Activated naive CD8-positive, alpha-beta T cell treated with anti-CD3 and anti-CD28 coated beads, Interleukin-2, amount 50 U/mL, for 24 hours (primary cell): ENCODE data around the gene TRIM46.
A peak's percentile ranks its signal among the peaks of the same experiment; 100 is the strongest.
"Not testable (repeated sequence)": the region's sequence is repeated elsewhere in the genome, so short reads cannot be mapped to it uniquely, and the experiment has no call there.

Experiments
- ATAC-seq: fragments of 150-1000 bp; cut with Tn5 transposase; one replicate; pipeline ENCODE4 v1.10.0; 2021
- DNase-seq: peaks from one replicate; pipeline ENCODE4 v3.0.0; 2021
- H3K27ac Mint-ChIP-seq: one replicate; pipeline ENCODE4 v1.8.0; 2021; ENCODE audit warnings: mild to moderate bottlenecking, mixed read lengths
- H3K27me3 Mint-ChIP-seq: one replicate; pipeline ENCODE4 v1.8.0; 2021; ENCODE audit warnings: mixed read lengths
- H3K36me3 Mint-ChIP-seq: one replicate; pipeline ENCODE4 v1.8.0; 2021; ENCODE audit warnings: low read depth, mixed read lengths
- H3K4me1 Mint-ChIP-seq: one replicate; pipeline ENCODE4 v1.8.0; 2021; ENCODE audit warnings: mixed read lengths
- H3K4me3 Mint-ChIP-seq: one replicate; pipeline ENCODE4 v1.8.0; 2021; ENCODE audit warnings: mild to moderate bottlenecking, moderate library complexity, mixed read lengths
- H3K9me3 Mint-ChIP-seq: one replicate; pipeline ENCODE4 v1.8.0; 2021; ENCODE audit warnings: mixed read lengths

TRIM46 gene

DNA sequence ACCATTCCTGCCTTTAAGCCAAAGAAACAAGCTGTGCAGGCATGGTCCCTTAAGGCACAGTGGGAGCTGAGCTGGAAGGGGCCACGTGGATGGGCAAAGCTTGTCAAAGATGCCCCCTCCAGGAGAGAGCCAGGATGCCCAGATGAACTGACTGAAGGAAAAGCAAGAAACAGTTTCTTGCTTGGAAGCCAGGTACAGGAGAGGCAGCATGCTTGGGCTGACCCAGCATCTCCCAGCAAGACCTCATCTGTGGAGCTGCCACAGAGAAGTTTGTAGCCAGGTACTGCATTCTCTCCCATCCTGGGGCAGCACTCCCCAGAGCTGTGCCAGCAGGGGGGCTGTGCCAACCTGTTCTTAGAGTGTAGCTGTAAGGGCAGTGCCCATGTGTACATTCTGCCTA lies 39.3 kb upstream of the TRIM46 start:
- H3K9me3 Mint-ChIP-seq = no peaks in the 10 kb centered on the region
- H3K36me3 Mint-ChIP-seq = peaks cover 16% of the 10 kb centered on the region
- no peak for ATAC-seq
- no peak for DNase-seq
- peak overlapping the region; percentile 100 for H3K27ac Mint-ChIP-seq
- peaks cover 43% of the 10 kb centered on the region for H3K4me1 Mint-ChIP-seq
- peak overlapping the region; percentile 99 for H3K4me3 Mint-ChIP-seq
- H3K27me3 Mint-ChIP-seq = no peaks in the 10 kb centered on the region

GRCh38 chr1:155134880-155135414 lies 38.7 kb upstream of the TRIM46 start:
- peak overlapping the region; percentile 99 for H3K4me3 Mint-ChIP-seq
- H3K27ac Mint-ChIP-seq = peak overlapping the region; percentile 100
- DNase-seq = peak; percentile 73
- ATAC-seq = peak; percentile 30
- H3K36me3 Mint-ChIP-seq = peaks cover 20% of the 10 kb centered on the region
- H3K27me3 Mint-ChIP-seq = no peaks in the 10 kb centered on the region
- H3K9me3 Mint-ChIP-seq = no peaks in the 10 kb centered on the region
- peaks cover 42% of the 10 kb centered on the region for H3K4me1 Mint-ChIP-seq

- H3K4me3 Mint-ChIP-seq = peak within 1 kb of the TSS; percentile 99
- ATAC-seq = peak; percentile 69
- H3K27me3 Mint-ChIP-seq = no peaks in the 10 kb centered on the region
Observed at GRCh38 chr1:155135415-155136028, 38.1 kb upstream of the TRIM46 start, which contains the start of gene SLC50A1. TSS of gene SLC50A1 (plus strand) at chr1:155135852. CDS start at chr1:155135912, 60 bp downstream.

GRCh38 chr1:155136748-155137147 lies 36.9 kb upstream of the TRIM46 start:
- H3K4me3 Mint-ChIP-seq = peak overlapping the region; percentile 99
- H3K4me1 Mint-ChIP-seq = peaks cover 47% of the 10 kb centered on the region
- DNase-seq = no peak
- H3K9me3 Mint-ChIP-seq = no peaks in the 10 kb centered on the region
- peaks cover 21% of the 10 kb centered on the region for H3K36me3 Mint-ChIP-seq
- H3K27ac Mint-ChIP-seq = peak overlapping the region; percentile 100
- no peak for ATAC-seq
- no peaks in the 10 kb centered on the region for H3K27me3 Mint-ChIP-seq

More at GRCh38 chr1:155135415-155136028, 38.1 kb upstream of the TRIM46 start, which contains the start of gene SLC50A1:
- DNase-seq = peak; percentile 96
- Mint-ChIP-seq H3K27ac (peak within 1 kb of the TSS; percentile 100), H3K9me3 (no peaks in the 10 kb centered on the region), H3K4me1 (peaks cover 45% of the 10 kb centered on the region), H3K36me3 (peaks cover 21% of the 10 kb centered on the region)

DNA sequence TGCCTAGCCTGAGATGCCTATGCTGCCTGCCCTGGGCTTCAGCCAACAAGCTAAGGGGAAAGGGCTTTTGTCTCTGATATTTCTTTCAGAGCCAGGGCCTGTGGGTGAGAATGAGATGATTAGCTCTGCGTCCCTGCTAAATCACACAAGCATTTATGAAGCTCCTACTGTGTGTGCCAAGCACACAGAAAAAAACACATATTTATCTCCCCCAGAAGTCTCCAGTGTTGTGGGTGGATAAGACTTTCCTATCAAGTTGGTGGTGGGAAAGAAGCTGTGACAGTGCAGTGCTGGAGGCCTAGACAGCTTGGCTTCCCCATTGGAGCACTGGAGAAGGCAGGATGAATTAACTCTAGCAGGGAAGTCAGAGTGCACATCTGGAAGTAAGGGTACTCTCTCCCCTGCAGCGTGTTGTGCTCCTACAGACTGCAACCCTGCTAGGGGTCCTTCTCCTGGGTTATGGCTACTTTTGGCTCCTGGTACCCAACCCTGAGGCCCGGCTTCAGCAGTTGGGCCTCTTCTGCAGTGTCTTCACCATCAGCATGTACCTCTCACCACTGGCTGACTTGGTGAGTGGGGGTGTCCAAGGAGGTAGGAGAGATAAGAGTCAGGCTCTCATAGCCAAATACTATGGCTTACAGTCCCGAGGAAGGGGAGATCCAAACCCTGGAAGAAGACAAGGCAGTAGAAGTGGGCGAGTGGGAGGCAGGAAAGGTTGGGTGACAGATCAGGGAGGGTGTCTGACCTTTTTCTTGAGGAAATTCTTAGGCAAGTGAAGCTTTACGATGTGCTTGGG lies 36.3 kb upstream of the TRIM46 start:
- H3K27me3 Mint-ChIP-seq = no peaks in the 10 kb centered on the region
- H3K27ac Mint-ChIP-seq = peak overlapping the region; percentile 100
- H3K9me3 Mint-ChIP-seq = no peaks in the 10 kb centered on the region
- peaks cover 21% of the 10 kb centered on the region for H3K36me3 Mint-ChIP-seq
- peaks cover 47% of the 10 kb centered on the region for H3K4me1 Mint-ChIP-seq
- ATAC-seq (no peak), DNase-seq (no peak)
- H3K4me3 Mint-ChIP-seq = peak overlapping the region; percentile 99

DNA sequence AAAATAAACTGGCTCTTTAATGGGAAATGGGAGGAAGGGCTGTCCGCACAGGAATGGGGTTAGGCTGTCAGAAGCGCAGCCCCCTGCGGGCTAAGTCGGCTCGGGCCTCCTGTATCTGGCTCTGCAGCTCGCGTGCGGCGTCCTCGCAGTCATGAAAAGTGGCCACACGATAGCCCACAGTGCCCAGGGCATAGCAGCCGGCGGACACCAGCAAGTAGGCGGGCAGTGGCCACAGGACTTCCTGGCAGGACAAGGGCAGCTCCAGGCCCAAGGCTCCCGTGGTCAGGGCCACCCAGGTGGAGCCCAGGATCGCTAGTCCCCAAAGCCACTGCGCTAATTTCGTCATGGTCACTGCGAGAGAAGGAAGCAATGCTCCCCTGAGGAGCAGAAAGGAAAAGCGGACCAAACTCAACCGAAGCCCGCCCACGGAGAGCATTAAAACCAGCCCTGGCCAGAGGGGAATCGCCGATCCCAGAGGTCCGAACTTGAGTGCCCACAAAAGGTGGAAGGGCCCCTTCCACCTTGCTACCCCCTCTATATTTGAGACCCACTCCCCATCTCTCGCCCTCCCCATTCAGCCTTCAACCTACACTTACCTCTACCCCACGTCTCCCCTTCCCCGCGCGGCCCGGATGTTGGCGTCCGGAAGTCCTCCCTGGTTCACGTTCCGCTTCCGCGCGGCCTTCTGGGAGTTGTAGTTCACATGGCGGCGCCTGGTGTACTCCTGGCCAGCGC lies 33.6 kb upstream of the TRIM46 start, which contains the start of gene DPM3:
Gene DPM3 (minus strand): TSS at position 637 of the 735 bp plus-strand sequence. CDS start 291 bp downstream, at position 346.
- no peaks in the 10 kb centered on the region for H3K9me3 Mint-ChIP-seq
- peak; percentile 93 for DNase-seq
- ATAC-seq = peak; percentile 75
- peak within 1 kb of the TSS; percentile 91 for H3K27ac Mint-ChIP-seq
- peak within 1 kb of the TSS; percentile 99 for H3K4me3 Mint-ChIP-seq
- H3K36me3 Mint-ChIP-seq = peaks cover 21% of the 10 kb centered on the region
- peaks cover 41% of the 10 kb centered on the region for H3K4me1 Mint-ChIP-seq
- no peaks in the 10 kb centered on the region for H3K27me3 Mint-ChIP-seq

- H3K27me3 Mint-ChIP-seq = peaks cover 2% of the 10 kb centered on the region
- peak overlapping the region; percentile 91 for H3K27ac Mint-ChIP-seq
- H3K9me3 Mint-ChIP-seq = no peaks in the 10 kb centered on the region
- peaks cover 36% of the 10 kb centered on the region for H3K4me1 Mint-ChIP-seq
- peak overlapping the region; percentile 99 for H3K4me3 Mint-ChIP-seq
- DNase-seq (no peak), ATAC-seq (no peak)
- H3K36me3 Mint-ChIP-seq = peaks cover 21% of the 10 kb centered on the region
Observed at GRCh38 chr1:155140630-155140953, 33.1 kb upstream of the TRIM46 start.

DNA sequence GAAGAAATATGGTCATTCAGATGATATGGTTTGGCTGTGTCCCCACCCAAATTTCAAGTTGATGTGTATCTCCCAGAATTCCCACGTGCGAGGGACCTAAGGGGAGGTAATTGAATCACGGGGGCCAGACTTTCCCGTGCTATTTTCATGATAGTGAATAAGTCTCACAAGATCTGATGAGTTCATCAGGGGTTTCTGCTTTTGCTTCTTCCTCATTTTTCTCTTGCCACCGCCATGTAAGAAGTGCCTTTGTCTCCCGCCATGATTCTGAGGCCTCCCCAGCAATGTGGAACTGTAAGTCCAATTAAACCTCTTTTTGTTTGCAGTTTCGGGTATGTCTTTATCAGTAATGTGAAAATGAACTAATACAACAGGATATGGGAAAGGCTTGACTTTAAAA lies 31.9 kb upstream of the TRIM46 start:
- Mint-ChIP-seq H3K27me3 (peaks cover 2% of the 10 kb centered on the region), H3K9me3 (no peaks in the 10 kb centered on the region), H3K27ac (no peak overlapping the region), H3K4me3 (no peak overlapping the region), H3K36me3 (peaks cover 21% of the 10 kb centered on the region), H3K4me1 (peaks cover 32% of the 10 kb centered on the region)
- ATAC-seq (no peak), DNase-seq (no peak)

- Mint-ChIP-seq H3K9me3 (no peaks in the 10 kb centered on the region), H3K27ac (no peak overlapping the region), H3K4me1 (peaks cover 16% of the 10 kb centered on the region), H3K27me3 (peaks cover 7% of the 10 kb centered on the region), H3K36me3 (no peaks in the 10 kb centered on the region), H3K4me3 (no peak overlapping the region)
- no peak for DNase-seq
- no peak for ATAC-seq
Observed at GRCh38 chr1:155145491-155145890, 28.2 kb upstream of the TRIM46 start.

DNA sequence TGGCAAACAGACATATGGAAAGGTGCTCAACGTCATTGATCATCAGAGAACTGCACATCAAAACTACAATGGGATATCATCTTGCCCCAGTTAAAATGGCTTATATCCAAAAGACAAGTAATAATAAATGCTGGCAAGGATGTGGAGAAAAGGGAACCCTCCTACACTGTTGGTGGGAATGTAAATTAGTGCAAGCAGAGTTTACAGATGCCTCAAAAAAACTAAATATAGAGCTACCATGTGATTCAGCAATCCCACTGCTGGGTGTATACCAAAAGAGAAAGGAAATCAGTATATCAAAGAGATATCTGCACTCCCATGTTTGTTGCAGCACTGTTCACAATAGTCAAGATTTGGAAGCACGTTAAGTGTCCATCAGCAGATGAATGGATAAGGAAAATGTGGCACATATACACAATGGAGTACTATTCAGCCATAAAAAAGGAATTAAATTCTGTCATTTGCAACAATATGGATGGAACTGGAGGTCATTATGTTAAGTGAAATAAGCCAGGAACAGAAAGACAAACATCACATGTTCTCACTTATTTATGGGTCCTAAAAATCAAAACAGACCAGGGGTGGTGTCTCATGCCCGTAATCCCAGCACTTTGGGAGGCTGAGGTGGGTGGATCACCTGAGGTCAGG lies 17.5 kb upstream of the TRIM46 start:
- DNase-seq, H3K27me3 Mint-ChIP-seq, H3K4me1 Mint-ChIP-seq, ATAC-seq, H3K4me3 Mint-ChIP-seq, H3K9me3 Mint-ChIP-seq, H3K27ac Mint-ChIP-seq, H3K36me3 Mint-ChIP-seq: not testable (repeated sequence)

GRCh38 chr1:155158991-155159390 lies 14.7 kb upstream of the TRIM46 start:
- Mint-ChIP-seq H3K27me3 (no peaks in the 10 kb centered on the region), H3K4me3 (no peak overlapping the region)

DNA sequence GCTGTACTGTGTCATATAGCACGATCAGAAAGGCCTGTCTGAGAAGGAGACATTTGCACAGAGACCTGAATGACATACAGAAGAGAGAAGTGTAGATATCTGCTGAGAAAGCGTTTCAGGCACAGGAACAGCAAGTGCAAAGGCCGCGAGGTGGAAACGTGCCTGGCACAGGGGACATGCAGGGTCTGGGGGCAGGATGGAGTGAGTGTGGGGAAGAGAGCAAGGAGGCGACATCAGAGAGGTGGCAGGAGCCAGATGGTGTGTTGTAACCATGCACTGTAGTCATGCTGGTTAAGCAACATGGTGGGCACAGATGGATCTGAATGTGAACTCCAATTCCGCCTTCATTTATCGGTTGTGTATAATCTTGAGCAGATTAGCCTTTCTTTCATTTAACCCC lies 13.5 kb upstream of the TRIM46 start:
- Mint-ChIP-seq H3K4me3 (no peak overlapping the region), H3K27me3 (no peaks in the 10 kb centered on the region), H3K36me3 (no peaks in the 10 kb centered on the region), H3K27ac (no peak overlapping the region), H3K4me1 (no peaks in the 10 kb centered on the region), H3K9me3 (no peaks in the 10 kb centered on the region)
- DNase-seq (no peak), ATAC-seq (no peak)

More at GRCh38 chr1:155158991-155159390, 14.7 kb upstream of the TRIM46 start:
- H3K9me3 Mint-ChIP-seq = no peaks in the 10 kb centered on the region
- no peak for DNase-seq
- ATAC-seq = no peak
- no peak overlapping the region for H3K27ac Mint-ChIP-seq
- no peaks in the 10 kb centered on the region for H3K4me1 Mint-ChIP-seq
- no peaks in the 10 kb centered on the region for H3K36me3 Mint-ChIP-seq

DNA sequence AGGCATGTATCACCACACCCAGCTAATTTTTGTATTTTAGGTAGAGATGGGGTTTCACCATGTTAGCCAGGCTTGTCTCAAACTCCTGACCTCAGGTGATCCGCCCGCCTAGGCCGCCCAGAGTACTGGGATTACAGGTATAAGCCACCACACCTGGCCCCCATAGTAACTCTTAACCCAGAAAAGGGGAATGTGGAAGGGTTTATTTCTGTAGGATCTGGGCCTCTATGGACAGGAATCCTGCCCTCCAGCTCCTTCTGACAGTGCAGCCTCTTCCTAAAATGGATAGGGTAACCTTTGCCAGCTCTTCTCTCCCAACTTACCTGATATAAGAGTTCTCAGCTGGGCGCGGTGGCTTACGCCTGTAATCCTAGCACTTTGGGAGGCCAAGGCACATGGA lies 11.0 kb upstream of the TRIM46 start:
- ATAC-seq, H3K4me3 Mint-ChIP-seq, H3K36me3 Mint-ChIP-seq, H3K4me1 Mint-ChIP-seq, H3K27ac Mint-ChIP-seq, H3K9me3 Mint-ChIP-seq, DNase-seq, H3K27me3 Mint-ChIP-seq: not testable (repeated sequence)

DNA sequence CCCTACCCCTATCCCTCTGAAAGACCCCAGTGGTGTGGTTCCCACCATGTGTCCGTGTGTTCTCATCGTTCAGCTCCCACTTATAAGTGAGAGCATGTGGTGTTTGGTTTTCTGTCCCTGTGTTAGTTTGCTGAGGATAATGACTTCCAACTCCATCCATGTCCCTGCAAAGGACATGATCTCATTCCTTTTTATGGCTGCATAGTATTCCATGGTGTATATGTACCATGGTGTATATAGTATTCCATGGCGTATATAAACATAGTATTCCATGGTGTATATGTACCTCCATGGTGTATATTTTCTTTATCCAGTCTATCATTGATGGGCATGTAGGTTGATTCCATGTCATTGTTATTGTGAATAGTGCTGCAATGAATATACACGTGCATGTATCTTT lies 9.9 kb upstream of the TRIM46 start:
- not testable (repeated sequence) for H3K27ac Mint-ChIP-seq, H3K27me3 Mint-ChIP-seq, H3K9me3 Mint-ChIP-seq, H3K36me3 Mint-ChIP-seq, H3K4me3 Mint-ChIP-seq, DNase-seq, H3K4me1 Mint-ChIP-seq, ATAC-seq
